Endothelial cell of umbilical vein (primary cell): ENCODE measurements around the gene MGAM2. TPM values are rescaled to one million over a fixed set of nuclear protein-coding genes. Genes with fewer than 3 reads are reported as not detected.

Experiments
- BruUV-seq: library from RNA; stranded (reverse); fragments of 400-500 nt; replicated peaks from 2 replicates; lab custom pipeline; 2021; lab: Mats Ljungman, UMichigan
- CTCF ChIA-PET: fragments of 300-600, 350-600 bp; sonication (Branson Sonifier 250); formaldehyde crosslinking; loops from one replicate; lab custom pipeline; 2021; ENCODE audit warnings: antibody characterized with exemption, inconsistent platforms; lab: Charles Lee
- POLR2A ChIA-PET: fragments of 300-600, 350-600 bp; sonication (Branson Sonifier 250); formaldehyde crosslinking; loops from one replicate; lab custom pipeline; 2021; ENCODE audit warnings: antibody characterized with exemption, inconsistent platforms; lab: Charles Lee
- DNase-seq: peaks from one replicate; pipeline ENCODE4 v3.0.0-alpha.2; 2011; ENCODE audit warnings: low read depth, low spot score
- FAIRE-seq: peaks from 2 replicates; lab custom pipeline; 2011; peaks lifted over from hg19 to GRCh38; lab: Jason Lieb, UNC
- H2AFZ ChIP-seq: 2 replicates; pipeline ENCODE4 v1.6.0; 2012; ENCODE audit warnings: low read depth, low read length, control low read depth, inconsistent platforms
- H3K27ac ChIP-seq: 2 replicates; pipeline ENCODE4 v1.5.1; 2011; ENCODE audit warnings: low read depth, mild to moderate bottlenecking, control low read depth, low read length, moderate library complexity; ENCODE audit not compliant: insufficient read depth
- H3K27me3 ChIP-seq, 2 experiments: 2 replicates each; pipeline versions ENCODE4 v1.6.0 to v1.6.1; 2011; ENCODE audit warnings: low read length in 2 of 2, mixed read lengths in 1 of 2; ENCODE audit not compliant: control insufficient read depth in 2 of 2, insufficient read depth in 2 of 2
- H3K36me3 ChIP-seq, 2 experiments: 2 replicates in 1 of 2; 3 replicates in 1 of 2; pipeline ENCODE4 v1.5.1; 2011; ENCODE audit warnings: low read length in 2 of 2, mild to moderate bottlenecking in 1 of 2, moderate library complexity in 1 of 2; ENCODE audit not compliant: control insufficient read depth in 2 of 2, insufficient read depth in 2 of 2; ENCODE audit errors: extremely low read depth in 1 of 2
- H3K4me1 ChIP-seq: 3 replicates; pipeline ENCODE4 v1.5.1; 2011; ENCODE audit warnings: mild to moderate bottlenecking, low read length; ENCODE audit not compliant: control insufficient read depth, insufficient read depth; ENCODE audit errors: extremely low read depth
- H3K4me2 ChIP-seq: 2 replicates; pipeline ENCODE4 v1.6.1; 2011; ENCODE audit warnings: low read length, control low read depth, mixed read lengths; ENCODE audit not compliant: insufficient read depth
- H3K4me3 ChIP-seq, 3 experiments: fragments of 200-600 bp in 1 of 3; sonication (generic), shearing (Covaris generic) in 1 of 3; replicated peaks in 1 of 3; 2 replicates each; pipeline ENCODE4 v1.5.1; 2011 to 2016; ENCODE audit warnings: control low read depth in 3 of 3, low read length in 3 of 3, mild to moderate bottlenecking in 2 of 3, inconsistent platforms in 1 of 3, low read depth in 1 of 3, moderate library complexity in 1 of 3; ENCODE audit not compliant: insufficient read depth in 1 of 3
- H3K79me2 ChIP-seq: 2 replicates; pipeline ENCODE4 v1.6.0; 2012; ENCODE audit warnings: low read length, inconsistent platforms; ENCODE audit not compliant: control insufficient read depth, insufficient read depth
- H3K9ac ChIP-seq: replicated peaks from 2 replicates; pipeline ENCODE3; 2011; ENCODE audit warnings: low read length, control low read depth; ENCODE audit not compliant: insufficient read depth; ENCODE audit errors: extremely low read depth
- H3K9me1 ChIP-seq: replicated peaks from 3 replicates; pipeline ENCODE4 v1.6.0; 2011; ENCODE audit warnings: mild to moderate bottlenecking, low read length; ENCODE audit not compliant: control insufficient read depth, insufficient read depth; ENCODE audit errors: extremely low read depth
- H3K9me3 ChIP-seq: replicated peaks from 2 replicates; pipeline ENCODE4 v1.5.1; 2012; ENCODE audit warnings: low read length, inconsistent platforms; ENCODE audit not compliant: control insufficient read depth, insufficient read depth
- H4K20me1 ChIP-seq: replicated peaks from 2 replicates; pipeline ENCODE3; 2011; ENCODE audit warnings: mild to moderate bottlenecking, low read length; ENCODE audit not compliant: control insufficient read depth, insufficient read depth; ENCODE audit errors: extremely low read depth
- CTCF ChIP-seq, 2 donors: IDR thresholded peaks; 1 replicate in 1 of 2; 2 replicates in 1 of 2; pipeline ENCODE4 v1.5.1; 2011; ENCODE audit warnings: low read length in 2 of 2, mild to moderate bottlenecking in 2 of 2, moderate library complexity in 2 of 2, control low read depth in 1 of 2, inconsistent platforms in 1 of 2, low read depth in 1 of 2; ENCODE audit not compliant: insufficient read depth in 1 of 2; ENCODE audit errors: extremely low read depth in 1 of 2
- EZH2 ChIP-seq: IDR thresholded peaks from 2 replicates; pipeline ENCODE4 v1.6.1; 2012; ENCODE audit warnings: borderline replicate concordance, low read depth, mild to moderate bottlenecking, moderate library complexity, low read length, inconsistent platforms; ENCODE audit not compliant: severe bottlenecking
- FOS ChIP-seq: IDR thresholded peaks from 2 replicates; pipeline ENCODE4 v1.6.1; 2011; ENCODE audit warnings: mild to moderate bottlenecking, low read length, moderate library complexity, borderline replicate concordance; ENCODE audit not compliant: insufficient read depth
- GATA2 ChIP-seq: IDR thresholded peaks from 2 replicates; pipeline ENCODE4 v1.7.0; 2011; ENCODE audit warnings: low read depth, mild to moderate bottlenecking, moderate library complexity, mixed read lengths, low read length; ENCODE audit not compliant: insufficient read length, insufficient read depth
- JUN ChIP-seq: IDR thresholded peaks from 2 replicates; pipeline ENCODE4 v1.6.1; 2011; ENCODE audit warnings: borderline replicate concordance, low read depth; ENCODE audit not compliant: insufficient read length, insufficient read depth
- MAX ChIP-seq: IDR thresholded peaks from 2 replicates; pipeline ENCODE4 v1.6.1; 2011; ENCODE audit not compliant: insufficient read depth, insufficient read length
- MYC ChIP-seq: IDR thresholded peaks from one replicate; pipeline ENCODE4 v1.6.1; 2011; ENCODE audit warnings: mild to moderate bottlenecking, low read depth, low read length
- POLR2A ChIP-seq: IDR thresholded peaks from 2 replicates; pipeline ENCODE4 v1.6.1; 2012; ENCODE audit warnings: low read depth, mild to moderate bottlenecking, control low read depth, low read length
- POLR2AphosphoS5 ChIP-seq: IDR thresholded peaks from 2 replicates; pipeline ENCODE4 v1.6.1; 2012; ENCODE audit warnings: low read depth, mild to moderate bottlenecking, control low read depth, low read length, moderate library complexity; ENCODE audit not compliant: insufficient read depth
- dilution Hi-C: fragments of 300-500 bp; cut with MboI; formaldehyde crosslinking; loops from one replicate; pipeline ENCODE4 v1.15.0; 2019; ENCODE audit warnings: low sequenced_read_pairs; ENCODE audit not compliant: extremely low pct_ligation_motif_present
- intact Hi-C: fragments of 100-400 bp; cut with micrococcal nuclease; formaldehyde crosslinking; loops from one replicate; pipeline ENCODE4 v1.10.0; 2022
- polyA plus RNA-seq, 4 experiments: library from polyadenylated mRNA; depleted of rRNA in 3 of 4; stranded (reverse) in 3 of 4; unstranded in 1 of 4; fragments of >200 nt; gene quantifications; 2 replicates each; pipeline versions ENCODE4 v1.2.1 to v1.2.3, GENCODE V29; 2011 to 2012; ENCODE audit warnings: missing spikeins in 1 of 4
- total RNA-seq: library from RNA; stranded (reverse); gene quantifications from 2 replicates; pipeline ENCODE4 v1.2.3, GENCODE V29; 2021

Gene MGAM2
- total and polyA plus RNA-seq, 2 donors (not counting 3 experiments of a cell fraction or from before 2014, with no cell fraction given), result not detected

- dilution Hi-C loops (no loop called here), intact Hi-C loops (no loop called here)
- Histone ChIP-seq H2AFZ (no peak overlapping the region), H3K36me3 (no peaks in the 10 kb centered on the region), H3K9me1 (no peaks in the 10 kb centered on the region), H3K9ac (no peak overlapping the region), H3K4me1 (no peaks in the 10 kb centered on the region), H3K4me2 (no peak overlapping the region), H3K27me3 (no peaks in the 10 kb centered on the region), H3K79me2 (no peaks in the 10 kb centered on the region), H3K27ac (no peak overlapping the region), H3K4me3 (no peak overlapping the region), H4K20me1 (no peaks in the 10 kb centered on the region), H3K9me3 (no peaks in the 10 kb centered on the region)
- CTCF ChIA-PET, result no interaction called here
- BruUV-seq, result no TSS peak
- POLR2A ChIA-PET, result no interaction called here
- TF ChIP-seq POLR2AphosphoS5 (no peak), EZH2 (no peak), GATA2 (no peak), MYC (no peak), POLR2A (no peak), FOS (no peak), MAX (no peak), JUN (no peak), CTCF (IDR thresholded peaks at IDR 0.05; ENCODE audit: extremely low read depth in 1 of 2, insufficient read depth in 1 of 2, low read depth in 1 of 2, low read length in 2 of 2) (no peak)
- DNase-seq, result no peak
- no peak for FAIRE-seq
Measured at GRCh38 chr7:142089035-142089434, 22.5 kb upstream of the MGAM2 start.
